HG03558 (cell line): ENCODE measurements around the gene SYT2.

ENCODE experiments used
- ATAC-seq: cut with Tn5 transposase; IDR thresholded peaks from one replicate; pipeline ENCODE4 v1.9.1; 2021; ENCODE audit warnings: moderate number of reproducible peaks; ENCODE audit not compliant: unreplicated experiment; ENCODE audit errors: extremely low read depth

The SYT2 gene

DNA sequence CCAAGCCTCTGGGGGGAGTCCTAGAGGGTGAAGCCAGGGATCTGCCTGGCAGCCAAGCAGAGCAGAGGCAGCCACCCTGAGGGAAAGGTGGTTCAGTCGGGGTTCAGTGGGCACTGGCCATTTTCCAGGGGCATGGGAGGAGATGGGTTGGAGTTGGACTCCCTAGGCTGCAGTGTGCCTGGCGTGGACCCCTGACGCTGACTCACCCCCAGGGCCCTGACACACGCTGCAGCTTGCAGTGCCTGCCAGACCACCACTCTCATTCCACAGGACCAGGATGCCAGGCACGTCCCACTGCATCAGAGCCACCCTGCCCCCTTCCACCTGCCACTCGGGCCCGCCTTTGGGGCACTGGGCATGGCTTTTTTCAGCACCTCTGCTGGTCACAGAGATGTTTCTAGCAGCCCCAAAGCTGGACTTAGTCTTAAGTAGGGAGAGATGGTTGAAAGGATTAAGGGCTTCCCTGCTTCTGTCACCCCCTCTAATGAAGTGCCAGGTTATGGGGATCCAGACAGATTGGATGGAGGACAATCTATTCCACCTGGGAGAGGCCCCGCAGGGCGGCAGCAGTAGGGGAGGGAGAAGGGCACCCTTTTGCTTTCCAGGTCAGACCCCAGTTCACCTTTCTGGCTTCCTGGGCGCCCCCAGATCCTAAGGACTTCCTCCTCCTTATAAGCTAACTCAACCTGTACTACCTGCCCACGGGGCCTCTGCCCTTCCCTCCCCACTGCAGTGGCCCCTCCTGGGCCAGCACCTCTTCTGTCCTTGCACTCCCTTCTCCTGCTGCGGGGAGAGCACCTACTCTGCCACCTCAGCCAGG, 1.6 kb downstream of the SYT2 start:
- no peak for ATAC-seq

DNA sequence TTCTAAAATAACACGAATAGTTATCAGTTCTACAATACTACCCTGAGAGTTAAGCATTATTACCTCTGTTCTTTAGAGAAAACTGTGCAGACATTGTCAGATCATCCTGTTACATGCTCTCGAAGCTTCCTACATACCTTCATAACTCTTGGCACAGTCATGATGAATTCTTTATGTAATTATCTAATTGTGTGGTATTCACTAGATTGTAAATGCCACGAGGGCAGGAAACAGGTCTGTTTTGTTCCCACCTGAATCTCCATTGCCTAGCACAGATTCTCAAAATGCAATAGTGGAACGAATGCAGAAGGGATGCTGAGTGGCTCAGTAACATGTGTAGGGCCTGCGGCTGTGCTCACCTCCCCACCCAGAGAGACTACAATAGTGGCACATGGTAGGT, 3.4 kb downstream of the SYT2 start:
- ATAC-seq, result no peak

GRCh38 chr1:202704601-202705000, 5.7 kb downstream of the SYT2 start:
- no peak for ATAC-seq

GRCh38 chr1:202703191-202703590, 7.1 kb downstream of the SYT2 start:
- ATAC-seq, result no peak

DNA sequence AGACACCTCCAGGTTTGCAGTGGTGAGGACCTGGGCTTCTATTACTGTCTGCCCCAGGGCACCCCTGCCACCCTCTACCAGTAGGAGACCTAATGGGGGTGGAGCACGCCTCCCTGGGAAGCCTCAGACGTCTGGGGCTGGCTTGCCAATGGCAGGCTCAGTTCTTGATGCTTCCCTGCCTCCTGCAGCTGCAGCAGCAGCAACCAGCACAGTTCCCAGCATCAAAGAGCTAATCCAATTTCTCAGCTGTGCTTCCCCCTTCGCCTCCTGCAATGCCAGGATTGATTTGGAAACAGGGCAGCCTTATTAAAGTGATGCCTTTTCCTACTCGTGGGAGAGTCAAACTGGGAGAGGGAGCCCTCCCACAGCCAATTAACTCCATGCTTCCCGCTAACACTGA, 8.2 kb downstream of the SYT2 start:
- no peak for ATAC-seq

GRCh38 chr1:202701200-202701599, 9.1 kb downstream of the SYT2 start:
- ATAC-seq, result no peak

- no peak for ATAC-seq
These were observed 10.2 kb downstream of the SYT2 start for GRCh38 chr1:202700061-202700460.

DNA sequence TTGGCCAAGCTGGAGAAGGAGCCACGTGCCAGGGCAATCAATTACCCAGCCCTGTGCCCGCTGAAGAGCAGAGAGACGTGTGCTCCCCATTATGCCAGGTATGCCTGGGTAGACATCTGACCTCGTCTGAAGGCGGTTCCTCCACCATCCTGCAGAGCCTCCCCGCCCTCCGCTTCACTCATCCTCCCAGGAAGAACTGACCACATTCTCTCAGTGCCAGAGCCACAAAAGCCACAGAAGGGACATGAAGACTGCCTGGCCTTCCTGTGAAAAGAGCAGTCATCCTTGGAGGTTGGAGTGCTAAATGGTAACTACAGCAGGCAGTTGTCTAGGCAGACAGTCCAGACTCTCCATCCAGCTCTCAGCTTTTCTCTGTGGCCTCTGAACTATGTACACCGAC, 12.0 kb downstream of the SYT2 start:
- ATAC-seq, result no peak

DNA sequence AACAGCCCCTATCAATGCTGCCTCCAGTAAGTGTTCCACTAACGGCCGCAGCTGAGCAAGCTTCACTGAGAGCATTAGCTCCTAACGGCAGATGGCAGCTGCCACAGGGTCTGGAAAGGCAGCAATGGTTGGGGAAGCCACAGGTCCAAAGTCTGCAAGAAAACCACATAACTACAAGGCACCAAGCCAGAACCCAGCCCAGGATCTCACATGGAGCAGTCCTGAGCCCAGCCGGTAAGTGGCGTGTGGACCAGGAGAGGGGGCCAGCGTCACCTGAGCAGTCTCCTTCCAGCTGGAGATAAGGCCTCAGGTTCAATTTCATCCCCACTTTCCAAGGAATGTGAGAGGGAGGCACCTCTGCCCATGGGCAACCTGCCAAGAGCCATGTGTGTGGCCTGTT, 13.2 kb downstream of the SYT2 start:
- no peak for ATAC-seq

- ATAC-seq, result no peak
These were observed 15.9 kb downstream of the SYT2 start for GRCh38 chr1:202694314-202694713.

DNA sequence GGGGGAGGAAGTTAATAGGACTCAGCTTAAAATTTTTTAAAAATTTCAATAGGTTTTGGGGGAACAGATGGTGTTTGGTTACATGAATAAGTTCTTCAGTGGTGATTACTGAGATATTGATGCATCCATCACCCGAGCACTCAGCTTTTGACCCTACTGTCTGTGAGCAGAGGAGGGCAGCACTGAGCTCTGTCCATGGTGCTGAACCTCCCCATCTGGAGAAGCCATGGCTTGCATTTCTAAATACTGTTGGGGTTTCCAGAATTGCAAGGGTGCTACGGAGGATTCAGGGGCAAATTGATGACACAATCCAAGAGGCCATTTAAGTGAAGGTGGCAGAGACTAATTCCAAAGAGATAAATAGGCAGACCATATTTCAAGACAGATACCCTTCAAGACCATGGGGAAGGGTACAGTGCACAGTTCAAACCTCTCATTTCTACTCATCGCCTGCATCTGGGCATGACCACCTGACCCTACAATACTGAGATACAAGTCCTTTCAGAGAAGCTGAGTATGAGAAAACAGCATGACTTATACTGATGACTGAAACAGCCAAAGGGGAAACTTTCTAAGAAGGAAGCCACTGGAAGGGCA, 17.2 kb downstream of the SYT2 start:
- ATAC-seq, result no peak

GRCh38 chr1:202691816-202692215, 18.4 kb downstream of the SYT2 start:
- no peak for ATAC-seq

GRCh38 chr1:202689493-202690342, 20.5 kb downstream of the SYT2 start:
- no peak for ATAC-seq

DNA sequence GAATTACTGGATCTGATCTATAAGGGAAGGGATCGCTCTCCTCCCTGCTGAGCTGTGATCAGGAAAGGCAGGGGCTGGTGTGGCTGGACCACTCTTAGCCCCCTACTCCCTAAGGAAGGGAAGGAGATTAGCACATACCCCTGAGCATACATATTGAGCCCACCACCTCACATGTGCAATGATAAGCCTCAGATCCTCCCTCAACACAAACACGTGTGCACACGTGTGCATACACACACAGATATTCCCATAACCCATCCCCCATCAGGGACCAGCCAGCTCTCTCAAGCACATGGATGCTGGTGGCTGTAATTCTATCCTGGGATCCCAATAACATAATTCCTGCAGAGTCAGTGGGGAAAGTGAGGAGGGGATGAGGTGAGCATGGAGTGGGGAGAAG, 21.2 kb downstream of the SYT2 start:
- no peak for ATAC-seq

DNA sequence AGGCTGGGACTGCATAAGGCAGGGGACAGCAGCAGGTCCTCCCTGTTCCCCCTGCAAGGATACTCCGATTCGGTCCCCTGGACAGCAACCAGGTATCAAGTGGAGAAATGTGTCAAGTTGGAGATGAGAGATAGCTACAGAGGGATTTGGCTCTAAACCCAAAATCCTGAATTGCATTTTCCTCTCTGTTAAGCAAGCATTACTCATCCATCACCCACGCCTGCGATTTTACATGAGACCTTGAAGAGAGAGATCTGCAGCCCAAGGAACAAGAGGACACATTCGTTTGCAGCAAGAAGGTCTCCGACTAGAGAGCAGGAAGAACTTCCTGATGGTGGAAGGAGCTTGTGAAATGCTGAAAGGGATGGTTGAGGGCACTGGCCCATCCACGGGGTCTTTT, 21.9 kb downstream of the SYT2 start:
- ATAC-seq, result no peak

DNA sequence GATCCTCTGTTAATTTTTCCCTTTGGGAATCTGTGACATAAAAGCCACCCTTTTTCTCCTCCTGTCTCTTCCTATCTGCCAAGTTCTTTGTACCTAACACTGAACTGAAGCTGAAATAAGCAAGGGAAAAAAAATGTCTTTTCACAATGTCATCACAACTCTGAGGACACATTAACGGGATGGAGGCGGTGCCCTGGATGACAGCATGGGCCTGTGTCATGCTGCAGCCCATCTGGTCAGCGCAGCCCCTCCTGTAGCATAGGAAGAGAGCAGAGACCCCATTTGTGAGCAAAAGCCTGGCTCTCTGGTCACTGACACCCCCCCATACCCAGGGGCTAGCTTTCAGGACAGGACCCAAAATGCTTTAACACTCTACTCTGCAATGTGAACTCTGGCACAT, 22.5 kb downstream of the SYT2 start:
- ATAC-seq, result no peak

DNA sequence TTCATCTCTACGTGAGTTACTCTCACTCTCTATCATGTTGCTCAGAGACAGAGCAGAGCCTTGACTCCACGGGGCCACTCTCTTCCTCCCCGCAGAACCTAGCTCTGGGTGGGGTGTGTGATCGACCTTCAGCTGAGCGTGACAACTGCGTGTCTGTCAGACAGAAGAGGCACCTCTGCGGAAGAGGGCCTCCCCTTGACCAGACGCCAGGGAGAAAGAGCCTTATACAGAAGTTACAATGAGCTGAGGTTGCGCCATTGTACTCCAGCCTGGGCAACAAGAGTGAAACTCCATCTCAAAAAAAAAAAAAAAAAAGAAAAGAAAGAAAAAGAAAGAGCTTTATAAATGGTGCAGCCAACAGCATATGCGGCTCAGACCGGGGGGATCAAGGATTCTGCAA, 22.9 kb downstream of the SYT2 start:
- ATAC-seq, result no peak

GRCh38 chr1:202685641-202686040, 24.6 kb downstream of the SYT2 start:
- ATAC-seq, result no peak

GRCh38 chr1:202684716-202685115, 25.5 kb downstream of the SYT2 start:
- no peak for ATAC-seq

- no peak for ATAC-seq
These were observed 27.2 kb downstream of the SYT2 start for GRCh38 chr1:202683029-202683428.

DNA sequence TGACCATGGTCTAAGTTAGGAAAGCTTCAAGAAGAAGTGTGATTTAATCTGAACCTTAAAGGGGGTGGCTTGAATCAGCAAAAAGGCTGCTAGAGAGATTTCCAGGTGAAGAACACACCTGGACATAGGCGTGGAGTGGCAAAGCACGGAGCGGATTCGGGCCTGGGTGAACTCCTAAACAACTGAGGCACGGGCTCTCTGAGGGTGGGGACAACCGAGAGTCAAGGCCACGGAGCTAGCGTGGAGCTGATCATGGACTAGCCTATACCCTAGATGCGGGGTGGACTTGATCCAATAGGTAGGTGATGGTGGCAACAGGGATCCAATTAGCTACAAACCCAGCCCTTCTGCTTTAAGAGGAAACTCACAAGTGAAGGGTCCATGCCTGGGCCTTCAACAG, 27.8 kb downstream of the SYT2 start:
- ATAC-seq, result no peak
